DMS114 treated with DMSO at 0.1 percent for 48 hours (cell line): ENCODE results near the gene NMD3.
"Not testable (repeated sequence)": the region's sequence is repeated elsewhere in the genome, so short reads cannot be mapped to it uniquely, and the experiment has no call there.

ENCODE experiments used
- DNase-seq: peaks from one replicate; lab custom pipeline; 2025; ENCODE audit not compliant: unreplicated experiment; lab: John Stamatoyannopoulos, UW

NMD3 gene

GRCh38 chr3:161274691-161275298 is 53.7 kb downstream of the NMD3 start:
- peak; percentile 25 for DNase-seq

- no peak for DNase-seq
Observed at GRCh38 chr3:161275919-161276318, 54.8 kb downstream of the NMD3 start.

GRCh38 chr3:161282387-161282786 is 61.3 kb downstream of the NMD3 start:
- not testable (repeated sequence) for DNase-seq

- DNase-seq = no peak
Observed at GRCh38 chr3:161284989-161285388, 63.9 kb downstream of the NMD3 start.

- no peak for DNase-seq
Observed at GRCh38 chr3:161289174-161289573, 68.1 kb downstream of the NMD3 start.

GRCh38 chr3:161291191-161291901 is 70.2 kb downstream of the NMD3 start:
- no peak for DNase-seq

GRCh38 chr3:161293381-161293780 is 72.3 kb downstream of the NMD3 start:
- DNase-seq = no peak

- DNase-seq = no peak
Observed at GRCh38 chr3:161295325-161295724, 74.2 kb downstream of the NMD3 start.

- DNase-seq = no peak
Observed at GRCh38 chr3:161296814-161297213, 75.7 kb downstream of the NMD3 start.
